HG02884 (cell line): Measurements from ENCODE around the gene SKIC8.

Source experiments
- ATAC-seq: cut with Tn5 transposase; IDR thresholded peaks from one replicate; pipeline ENCODE4 v1.9.1; 2021; ENCODE audit warnings: mild to moderate bottlenecking, moderate library complexity; ENCODE audit not compliant: unreplicated experiment

Gene SKIC8

DNA sequence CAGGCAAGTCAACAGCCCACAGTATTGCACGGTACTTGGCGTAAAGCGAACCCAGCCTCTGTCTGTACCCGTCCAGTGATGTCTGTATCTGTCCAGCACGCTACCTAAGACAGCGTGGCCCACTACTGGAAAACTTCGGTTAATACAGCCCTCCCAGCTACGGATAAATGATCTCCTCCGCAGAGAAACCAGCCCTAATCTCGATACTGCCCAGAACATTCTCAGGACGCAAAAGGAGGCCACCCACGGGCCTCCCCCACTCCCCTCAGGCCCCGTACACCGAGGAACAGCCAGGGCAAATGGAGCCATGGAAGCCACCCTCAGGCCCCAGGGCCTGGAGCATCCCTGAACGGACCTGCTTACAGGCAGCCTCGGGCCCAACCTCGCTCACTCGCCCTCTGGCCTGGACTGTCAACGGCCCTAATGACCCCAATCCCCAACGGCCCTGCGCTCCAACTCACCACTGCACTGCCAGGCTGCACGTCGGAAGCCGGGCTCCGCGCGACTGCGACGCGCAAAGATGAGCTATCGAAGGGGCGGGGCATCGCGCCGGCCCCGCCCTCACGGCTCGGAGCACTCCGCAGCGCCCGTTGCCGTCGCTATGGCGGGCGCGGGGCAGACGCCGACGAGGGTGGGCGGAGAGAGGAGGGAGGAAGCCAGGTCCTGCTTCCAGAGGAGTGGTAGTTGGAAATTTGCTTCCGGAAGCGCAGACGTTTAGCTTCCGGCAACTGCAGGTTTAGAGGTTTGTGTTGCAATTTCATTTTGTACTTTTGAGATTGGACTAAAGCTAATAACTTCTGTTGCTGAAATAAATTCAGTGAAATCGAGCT is at the start of gene SKIC8:
Gene SKIC8, minus strand, starts transcription at position 509 of the 830 bp plus-strand sequence. CDS start 3,923 bp downstream, outside the sequence.
- peak; percentile 72 for ATAC-seq

DNA sequence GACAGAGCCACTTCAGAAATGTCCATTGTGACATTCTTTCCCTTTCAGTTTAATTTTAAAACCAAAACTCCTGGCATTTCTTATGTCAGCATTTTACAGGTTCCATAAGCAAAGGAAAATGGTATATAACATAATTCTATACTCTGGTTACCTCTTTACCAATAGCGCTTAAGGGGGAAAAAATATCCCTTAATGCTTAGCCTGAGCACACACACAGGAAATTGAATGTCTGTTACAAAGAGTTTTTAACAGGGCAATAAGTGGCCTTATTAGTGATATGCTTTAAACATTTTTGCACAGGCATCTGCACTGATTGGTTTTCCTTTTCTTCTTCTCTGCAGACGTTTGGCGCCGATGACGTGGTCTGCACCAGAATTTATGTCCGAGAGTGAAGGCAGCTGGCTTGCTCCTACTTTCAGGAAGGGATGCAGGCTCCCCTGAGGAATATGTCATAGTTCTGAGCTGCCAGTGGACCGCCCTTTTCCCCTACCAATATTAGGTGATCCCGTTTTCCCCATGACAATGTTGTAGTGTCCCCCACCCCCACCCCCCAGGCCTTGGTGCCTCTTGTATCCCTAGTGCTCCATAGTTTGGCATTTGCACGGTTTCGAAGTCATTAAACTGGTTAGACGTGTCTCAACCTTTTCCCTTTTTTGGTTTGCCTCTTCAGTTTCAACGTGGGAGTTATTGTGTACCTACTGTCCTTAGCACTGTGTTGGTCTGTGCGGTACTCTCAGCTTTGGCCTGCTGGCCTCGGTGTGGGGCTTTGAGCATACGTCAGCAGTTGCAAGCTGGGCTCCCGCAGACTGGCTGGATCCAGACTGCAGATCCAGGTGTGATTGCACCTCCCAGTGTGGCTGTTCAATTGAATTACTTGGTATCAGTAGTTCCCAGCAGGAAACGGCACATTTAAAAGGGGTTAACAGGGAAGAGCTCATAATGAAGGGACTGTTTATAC is 48.5 kb upstream of the SKIC8 start:
- no peak for ATAC-seq

DNA sequence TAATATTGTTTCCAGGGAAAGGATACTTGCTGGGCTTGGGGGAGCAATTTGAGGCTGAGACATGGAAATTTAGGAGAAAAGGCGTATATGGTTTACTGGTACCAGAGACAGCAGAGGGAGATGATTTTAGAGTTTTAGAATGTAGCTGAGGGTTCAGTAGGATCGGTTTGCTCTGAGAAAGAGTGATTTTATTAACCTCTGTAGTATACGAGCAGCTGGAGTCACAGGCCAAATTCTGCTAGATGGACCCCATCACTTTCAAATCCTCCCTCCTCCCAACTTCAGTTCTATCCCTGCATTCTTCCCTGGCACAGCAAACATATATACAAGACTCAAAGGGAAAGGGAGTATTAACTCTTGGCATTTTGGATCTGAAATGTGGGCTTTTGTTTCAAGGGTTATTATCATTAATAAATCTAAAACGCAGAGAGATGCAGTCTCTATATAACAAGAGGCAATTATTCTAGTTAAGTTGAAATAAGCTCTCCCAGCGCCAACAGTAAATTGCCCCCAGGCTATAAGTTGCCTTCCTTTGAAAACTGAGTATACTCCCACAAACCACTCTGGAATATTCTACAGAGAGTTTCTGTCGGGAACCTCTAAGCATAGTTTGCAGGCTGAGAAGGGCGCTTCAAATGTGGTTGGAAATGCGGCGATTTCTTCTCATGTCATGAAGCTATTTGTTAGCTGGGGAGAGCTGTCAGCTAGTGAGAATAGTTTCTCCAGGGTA is 46.2 kb upstream of the SKIC8 start:
- ATAC-seq, result no peak

DNA sequence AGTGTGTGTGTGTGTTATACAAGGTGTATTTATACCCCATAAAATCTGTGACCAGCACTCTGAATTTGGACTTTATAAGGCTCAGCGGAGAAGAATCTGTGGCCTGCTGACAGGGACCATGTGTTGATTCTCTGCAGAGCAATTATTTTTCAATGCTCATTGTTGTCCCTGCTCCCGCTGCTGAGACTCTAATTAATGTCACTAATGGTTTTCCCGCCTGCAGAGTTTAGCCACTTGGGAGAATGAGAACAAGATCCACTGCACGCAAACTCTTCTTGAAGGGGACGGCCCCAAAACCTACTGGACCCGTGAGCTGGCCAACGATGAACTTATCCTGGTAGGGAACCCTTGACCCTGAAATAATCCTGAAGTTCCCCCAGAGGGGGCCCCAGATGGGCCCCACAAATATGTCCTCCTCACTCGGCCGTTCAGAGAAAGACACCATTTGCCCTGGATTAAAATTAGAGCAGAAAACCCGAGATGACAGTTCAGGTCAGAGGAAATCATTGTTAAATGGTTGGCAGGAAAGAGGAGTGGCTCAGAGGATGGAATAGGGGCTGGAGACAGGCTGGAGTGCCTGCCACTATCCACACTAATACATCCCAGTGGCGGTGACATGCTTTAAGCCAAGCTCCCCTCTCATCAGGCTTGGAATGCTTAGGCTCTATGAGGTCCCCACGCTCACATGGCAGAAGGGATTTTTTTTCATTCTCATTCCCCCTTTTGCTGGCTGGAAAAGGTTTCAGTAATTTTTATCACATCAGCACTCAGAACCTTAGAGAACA is 44.1 kb upstream of the SKIC8 start:
- ATAC-seq, result no peak

DNA sequence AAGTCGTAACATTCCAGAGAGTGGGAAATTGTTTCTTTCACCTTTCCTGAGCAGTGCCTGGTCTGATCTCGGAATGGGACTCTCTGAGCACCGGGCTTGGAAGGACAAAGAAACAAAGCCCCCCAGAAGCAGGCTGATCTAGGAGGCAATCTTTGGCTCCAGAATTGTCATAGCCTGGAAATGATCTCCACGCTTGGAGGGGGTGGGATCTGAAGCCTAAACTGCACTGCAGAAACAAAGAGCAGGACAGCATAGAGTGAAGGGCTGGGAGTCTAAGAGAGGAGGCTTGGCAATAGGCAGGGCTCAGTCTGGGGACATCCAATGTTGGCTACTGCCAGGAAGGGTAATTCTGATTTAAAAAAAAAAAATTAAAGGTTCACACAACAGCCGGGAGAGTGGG is 42.6 kb upstream of the SKIC8 start:
- no peak for ATAC-seq

DNA sequence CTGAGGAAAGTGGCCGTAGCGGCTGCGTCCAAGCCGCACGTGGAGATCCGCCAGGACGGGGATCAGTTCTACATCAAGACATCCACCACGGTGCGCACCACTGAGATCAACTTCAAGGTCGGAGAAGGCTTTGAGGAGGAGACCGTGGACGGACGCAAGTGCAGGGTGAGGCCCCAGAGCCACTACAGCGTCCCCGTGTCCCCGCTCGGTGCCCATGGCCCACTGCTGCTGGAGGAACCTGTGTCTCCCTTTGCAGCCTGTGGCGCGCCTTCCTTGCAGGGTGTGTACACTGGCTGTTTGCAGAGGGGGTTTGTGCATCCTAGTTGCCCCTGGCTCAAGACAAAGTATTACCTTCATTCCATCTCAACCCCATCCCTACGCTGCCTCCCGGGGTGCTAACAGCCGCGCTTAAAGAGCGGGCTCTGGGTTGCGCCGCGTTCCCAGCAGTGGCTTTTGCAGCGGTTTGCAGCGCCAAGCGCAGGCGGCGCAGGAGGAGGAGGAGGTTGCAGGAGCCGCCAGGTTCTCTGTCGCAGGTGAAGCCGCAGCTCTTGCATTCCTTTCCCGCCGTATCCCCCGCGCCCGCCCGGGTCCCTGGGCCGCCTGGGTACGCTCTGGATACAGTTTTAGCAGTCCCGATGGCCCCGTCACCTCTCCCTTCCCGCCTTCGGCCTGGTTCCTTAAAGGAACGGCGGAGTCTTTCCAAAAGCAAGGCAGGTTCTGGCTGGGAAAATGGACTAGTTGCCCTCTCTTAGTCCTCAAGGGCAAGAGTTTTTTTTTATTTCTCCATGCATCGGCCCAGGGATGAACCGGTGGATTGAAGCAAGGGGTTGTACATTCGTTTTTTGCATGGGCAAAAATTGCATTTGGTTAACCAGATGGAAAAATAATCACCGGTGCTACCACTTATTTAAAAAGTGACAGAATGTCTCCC is 41.9 kb upstream of the SKIC8 start:
- no peak for ATAC-seq

GRCh38 chr15:78340231-78341056 is 41.0 kb upstream of the SKIC8 start, which contains the start of gene CRABP1:
CRABP1 (plus strand) TSS chr15:78340353; CDS start chr15:78340429, 76 bp downstream.
- ATAC-seq, result no peak

DNA sequence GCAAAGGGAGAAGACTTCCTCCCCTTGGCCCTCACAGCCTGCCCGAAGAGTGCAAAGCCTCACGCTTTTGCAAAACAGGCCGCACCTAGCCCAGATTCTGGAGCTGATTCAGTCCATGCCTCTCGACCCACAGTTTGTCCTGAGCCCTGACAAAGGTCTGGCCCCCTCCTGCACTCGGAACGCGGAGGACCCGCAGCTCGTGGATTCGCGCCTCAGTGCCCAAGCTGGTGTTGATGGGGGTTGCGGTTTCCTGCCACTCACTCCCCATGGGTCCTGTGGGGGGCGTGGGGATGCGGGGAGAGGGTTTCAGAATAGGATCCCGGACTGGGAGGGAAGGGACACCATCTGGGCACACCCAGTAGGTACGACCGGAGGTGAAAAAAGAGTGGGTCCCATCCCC is 40.1 kb upstream of the SKIC8 start:
- ATAC-seq, result no peak

GRCh38 chr15:78338781-78339180 is 39.4 kb upstream of the SKIC8 start:
- no peak for ATAC-seq

DNA sequence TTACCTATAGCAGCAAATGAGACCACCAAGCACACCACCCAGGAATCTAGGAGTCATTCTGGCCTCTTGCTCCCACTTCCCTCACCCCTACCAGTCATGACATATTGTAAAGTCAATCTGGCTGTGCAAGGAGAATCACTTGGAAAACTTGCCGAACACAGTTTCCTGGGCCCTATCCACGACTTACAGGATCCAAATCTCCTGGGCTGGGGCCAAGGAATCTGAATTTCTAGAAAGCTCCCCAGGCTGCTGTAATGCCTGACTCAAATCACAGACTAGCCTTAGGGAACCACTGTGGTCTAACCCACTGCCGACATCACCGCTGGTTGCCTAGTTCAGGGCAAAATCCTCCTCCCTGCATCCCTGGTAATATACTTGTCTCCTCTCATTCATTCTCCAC is 36.6 kb upstream of the SKIC8 start:
- no peak for ATAC-seq

DNA sequence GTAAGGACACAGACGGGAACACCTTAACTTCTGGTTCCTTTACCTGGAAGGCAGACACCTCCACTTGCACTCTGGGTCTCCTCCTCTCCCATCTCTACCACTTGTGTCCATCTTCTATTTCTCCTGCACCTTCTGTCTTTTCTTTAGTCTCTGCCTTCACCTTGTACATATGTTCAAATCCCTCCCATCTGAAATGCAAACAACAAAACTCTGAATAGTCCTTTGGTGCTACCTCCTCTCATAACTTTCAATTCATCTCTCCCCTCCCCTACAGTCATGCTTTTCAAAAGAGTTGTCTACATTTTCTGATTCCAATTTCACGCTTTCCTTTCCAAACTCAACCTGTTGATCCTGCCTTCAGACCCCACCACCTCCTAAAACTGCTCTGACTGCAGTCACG is 35.4 kb upstream of the SKIC8 start:
- ATAC-seq, result no peak

DNA sequence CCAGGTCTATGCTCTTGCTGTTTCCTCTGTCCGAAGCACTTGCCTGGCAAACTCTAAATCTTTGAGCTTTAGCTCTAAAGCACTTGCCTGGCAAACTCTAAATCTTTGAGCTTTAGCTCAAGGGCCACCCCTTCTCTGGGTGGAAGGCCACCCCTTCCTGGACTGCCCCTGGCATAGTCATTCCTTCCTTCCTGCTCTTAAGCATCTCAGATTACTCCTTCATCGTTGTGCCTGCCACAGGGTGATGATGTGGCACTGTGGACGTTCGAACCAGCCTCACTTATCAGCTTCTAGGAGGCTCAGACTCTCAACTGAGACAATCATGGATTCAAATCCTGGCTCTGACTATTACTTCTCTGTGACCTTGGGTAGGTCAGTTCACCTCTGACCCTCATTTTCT is 30.2 kb upstream of the SKIC8 start:
- ATAC-seq, result no peak

DNA sequence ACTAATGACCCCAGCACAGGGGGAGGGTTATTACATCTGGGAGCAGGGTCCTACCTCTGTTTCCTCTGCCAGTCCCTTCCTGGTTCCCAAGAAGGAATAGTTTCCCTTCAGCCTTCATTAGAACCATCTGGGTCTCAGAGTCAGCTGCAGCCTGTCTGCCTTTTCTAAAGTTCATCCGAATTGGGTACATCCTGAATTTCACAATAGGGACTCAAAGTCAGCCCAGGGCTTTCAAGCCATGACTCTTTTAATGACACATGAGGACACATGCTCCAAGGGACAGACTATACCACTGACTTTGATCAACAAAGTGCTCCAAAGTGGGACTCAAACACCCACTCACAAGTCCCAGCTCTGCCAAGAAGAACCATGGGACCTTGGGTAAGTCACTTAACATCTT is 28.1 kb upstream of the SKIC8 start:
- no peak for ATAC-seq

DNA sequence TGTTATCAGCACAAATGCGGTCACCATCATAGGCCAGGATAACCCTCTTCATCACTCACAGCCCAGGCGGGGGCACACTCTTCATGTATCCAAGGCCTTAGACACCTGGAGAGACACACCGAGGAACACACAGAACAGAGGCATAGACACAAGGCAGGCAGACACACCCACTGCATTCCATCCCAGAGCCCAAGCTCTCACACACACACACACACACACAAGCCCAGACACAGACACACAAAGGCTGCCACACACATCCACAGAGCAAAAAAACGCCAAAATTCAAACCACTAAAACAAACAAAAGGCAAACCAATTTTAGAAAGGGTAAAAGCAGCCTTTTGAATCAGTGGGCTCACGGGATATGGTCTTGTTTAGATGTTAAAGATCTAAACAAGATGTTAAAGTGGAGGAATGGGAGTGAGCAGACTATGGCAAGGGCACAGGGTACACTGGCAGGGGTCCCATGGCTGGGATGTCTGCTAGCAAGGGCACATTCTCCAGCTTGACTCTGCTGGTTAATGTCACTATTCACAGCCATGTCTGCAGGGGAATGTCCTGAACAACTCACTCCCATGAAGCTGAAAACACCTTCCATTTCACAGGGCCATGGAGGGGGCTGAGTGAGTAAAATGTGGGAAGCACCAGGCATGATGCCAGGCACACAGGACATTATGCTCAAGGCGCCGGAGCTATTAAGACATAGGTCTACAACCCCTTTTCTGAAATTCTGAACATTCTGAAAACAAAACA is 25.9 kb upstream of the SKIC8 start:
- ATAC-seq, result no peak

GRCh38 chr15:78324144-78324543 is 24.7 kb upstream of the SKIC8 start:
- no peak for ATAC-seq

- no peak for ATAC-seq
Measured at GRCh38 chr15:78323693-78324092, 24.3 kb upstream of the SKIC8 start.

DNA sequence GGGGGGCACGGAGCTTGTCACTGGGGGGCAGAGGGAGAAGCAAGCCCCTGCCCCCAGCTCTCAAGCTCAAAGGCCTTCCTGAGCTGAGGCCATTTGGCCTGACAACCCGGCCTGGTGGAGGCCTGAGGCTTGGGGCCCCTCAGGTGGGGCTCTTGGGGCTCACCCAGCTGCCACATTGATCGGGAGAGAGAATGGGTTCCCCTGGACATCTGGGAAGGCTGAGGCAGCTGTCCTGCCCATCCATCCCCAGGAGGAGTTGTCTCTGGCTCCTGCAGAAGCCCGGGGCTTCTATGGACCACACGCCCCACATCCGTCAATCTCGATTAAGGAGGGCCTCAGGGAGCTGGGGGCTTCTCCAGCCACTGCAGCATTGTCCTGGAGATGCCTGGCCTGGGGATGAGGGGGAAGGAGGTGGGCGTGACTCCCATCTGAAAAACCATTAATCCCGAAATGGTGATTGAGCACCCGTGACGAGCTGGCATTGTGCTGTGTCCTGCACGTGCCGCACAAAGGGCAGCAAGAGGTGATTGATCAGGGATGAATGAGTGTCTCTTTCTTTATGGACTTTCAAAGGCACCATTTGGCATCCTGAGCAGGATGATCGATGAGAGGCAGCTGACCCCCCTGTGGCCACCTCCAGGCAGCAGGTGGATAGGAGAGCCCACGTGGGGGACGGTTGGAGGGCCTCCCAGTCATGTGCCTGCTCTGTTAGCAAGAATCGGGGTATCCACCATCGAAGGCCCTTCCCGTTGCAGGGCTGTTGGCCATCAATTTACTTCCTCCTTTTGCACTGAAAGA is 23.5 kb upstream of the SKIC8 start:
- ATAC-seq, result no peak
